Skeletal muscle satellite cell (primary cell): Measurements from ENCODE around the gene RAMACL.
"Not testable (repeated sequence)": the region's sequence is repeated elsewhere in the genome, so short reads cannot be mapped to it uniquely, and the experiment has no call there.

Experiments
- H3K27me3 ChIP-seq: 2 replicates; pipeline ENCODE4 v1.7.0; 2013; ENCODE audit warnings: low read length; ENCODE audit not compliant: control insufficient read depth, insufficient read depth
- H3K36me3 ChIP-seq: 2 replicates; pipeline ENCODE4 v1.7.0; 2013; ENCODE audit warnings: mild to moderate bottlenecking, control low read depth, low read length; ENCODE audit not compliant: insufficient read depth
- H3K4me1 ChIP-seq: 2 replicates; pipeline ENCODE4 v1.7.0; 2013; ENCODE audit warnings: low read length; ENCODE audit not compliant: control insufficient read depth, insufficient read depth
- H3K4me2 ChIP-seq: 2 replicates; pipeline ENCODE4 v1.7.0; 2013; ENCODE audit warnings: mild to moderate bottlenecking, low read length
- H3K4me3 ChIP-seq: 2 replicates; pipeline ENCODE4 v1.7.0; 2013; ENCODE audit warnings: low read length
- H3K9ac ChIP-seq: 2 replicates; pipeline ENCODE4 v1.7.0; 2013; ENCODE audit warnings: mild to moderate bottlenecking, low read depth, low read length, moderate library complexity
- H3K9me3 ChIP-seq: replicated peaks from 2 replicates; pipeline ENCODE4 v1.7.0; 2013; ENCODE audit warnings: mild to moderate bottlenecking, control low read depth, low read length

Gene RAMACL

DNA sequence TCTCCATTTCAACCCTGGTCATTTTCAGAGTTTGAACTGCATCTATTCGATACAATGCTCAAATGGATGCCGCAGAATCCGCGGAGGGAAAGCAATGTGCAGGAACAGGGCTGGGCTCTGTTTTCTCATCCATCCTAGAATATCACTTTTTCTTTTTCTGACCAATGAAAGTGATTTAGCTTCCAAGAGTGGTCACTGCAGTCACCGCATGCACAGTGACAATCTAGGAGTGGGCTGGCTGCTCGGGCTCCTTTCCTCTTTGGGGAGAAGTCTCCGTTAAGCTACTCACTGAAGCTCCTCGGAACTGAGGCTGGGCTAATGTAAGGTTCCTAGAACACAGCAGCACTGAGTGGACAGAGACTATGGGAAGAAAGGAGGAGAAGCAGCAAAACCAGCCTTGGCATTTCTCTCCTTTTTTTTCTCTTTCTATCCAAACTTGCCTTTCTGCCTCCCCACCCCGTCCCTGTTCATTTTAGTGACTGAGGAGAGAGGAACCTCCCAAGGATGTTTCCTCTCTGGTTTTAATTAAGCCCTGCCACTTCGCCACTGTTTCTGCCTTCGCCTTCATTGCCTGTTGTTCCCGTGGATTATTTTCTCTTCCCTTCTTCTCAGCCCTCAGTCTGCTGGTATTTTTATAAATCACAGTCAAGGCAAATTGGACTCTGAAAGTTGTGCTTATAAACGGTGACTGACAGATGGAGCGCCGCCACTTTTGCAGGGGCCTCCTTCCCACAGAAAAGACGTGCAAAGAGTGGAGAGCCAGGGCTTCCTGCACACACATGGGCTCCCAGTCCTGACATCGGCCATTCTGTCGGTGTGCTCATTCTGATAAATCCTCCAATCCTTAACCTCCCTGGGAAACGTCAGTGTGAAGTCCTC, 41.1 kb downstream of the RAMACL start:
- Histone ChIP-seq H3K36me3 (peaks cover 52% of the 10 kb centered on the region), H3K9ac (no peak overlapping the region), H3K4me3 (no peak overlapping the region), H3K27me3 (no peaks in the 10 kb centered on the region), H3K4me1 (peaks cover 28% of the 10 kb centered on the region), H3K4me2 (no peak overlapping the region), H3K9me3 (peaks cover 6% of the 10 kb centered on the region)

DNA sequence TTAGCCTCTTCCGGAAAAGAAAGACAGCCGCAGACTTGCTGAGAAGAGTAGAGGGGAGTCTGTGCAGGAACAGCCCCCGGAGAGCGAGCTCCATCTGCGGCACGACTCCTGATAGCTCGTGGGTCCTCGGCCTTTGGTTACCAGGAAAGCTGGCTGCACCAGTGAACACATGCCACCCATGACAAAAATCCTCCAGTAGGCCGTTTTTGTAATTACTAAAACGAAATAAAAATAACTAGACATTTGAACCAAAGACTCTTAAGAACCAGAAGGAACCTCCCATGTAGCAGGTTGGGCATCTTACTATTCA, 42.2 kb downstream of the RAMACL start:
- Histone ChIP-seq H3K27me3 (no peaks in the 10 kb centered on the region), H3K4me2 (no peak overlapping the region), H3K4me3 (no peak overlapping the region)

DNA sequence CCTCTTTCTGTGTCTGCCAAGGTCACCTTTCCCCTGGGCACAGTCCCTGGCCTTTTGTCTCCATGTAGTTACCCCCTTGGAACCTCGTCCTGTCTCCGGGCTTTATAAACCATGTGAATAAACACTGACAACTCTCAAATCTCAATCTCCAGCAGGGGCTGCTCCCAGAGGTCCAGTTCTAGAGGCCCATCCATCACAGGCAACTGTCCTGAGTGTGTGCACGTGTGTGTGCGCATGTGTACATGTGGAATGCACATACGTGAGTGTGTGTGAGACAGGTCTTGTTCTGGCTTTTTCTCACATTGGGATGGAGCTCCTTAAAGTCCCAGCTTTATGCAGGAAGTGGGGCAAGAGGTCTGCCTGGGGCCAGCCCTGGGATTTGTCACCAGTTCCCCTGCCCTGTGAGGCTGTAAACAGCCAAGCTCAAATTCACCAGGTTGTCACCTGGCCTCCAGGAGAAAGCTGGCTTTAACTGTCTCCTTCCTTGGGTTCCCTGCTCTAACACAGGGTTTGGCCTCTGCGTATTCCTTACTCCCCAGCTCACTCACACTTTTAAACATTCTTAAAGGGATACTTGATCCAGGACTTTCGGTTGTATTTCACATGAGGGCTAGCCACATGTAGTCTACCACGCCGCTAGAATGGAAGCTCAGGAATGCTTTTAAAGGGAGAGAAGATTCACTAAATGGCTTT, 42.7 kb downstream of the RAMACL start:
- Histone ChIP-seq H3K36me3 (peaks cover 36% of the 10 kb centered on the region), H3K4me1 (peaks cover 31% of the 10 kb centered on the region), H3K9ac (no peak overlapping the region), H3K9me3 (no peaks in the 10 kb centered on the region), H3K27me3 (no peaks in the 10 kb centered on the region), H3K4me2 (no peak overlapping the region), H3K4me3 (no peak overlapping the region)

More for the DNA sequence above, 42.2 kb downstream of the RAMACL start:
- Histone ChIP-seq H3K9me3 (peaks cover 2% of the 10 kb centered on the region), H3K4me1 (peaks cover 31% of the 10 kb centered on the region), H3K9ac (no peak overlapping the region), H3K36me3 (peaks cover 40% of the 10 kb centered on the region)

DNA sequence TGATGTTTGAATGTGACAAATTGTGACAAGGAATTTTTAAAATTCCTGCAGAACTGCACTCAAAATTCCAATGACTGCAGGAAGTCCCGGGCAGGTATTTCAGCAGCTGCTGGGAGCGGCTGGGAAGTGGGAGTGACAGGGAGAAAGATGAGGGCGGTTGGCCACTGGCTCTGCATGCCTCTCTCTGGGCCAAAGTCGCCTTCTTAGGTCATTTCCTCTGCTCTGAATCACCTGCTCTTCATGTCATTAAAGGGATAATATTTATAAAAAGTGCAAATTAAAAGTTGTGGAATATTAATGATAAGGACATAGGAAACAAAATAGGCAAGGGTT, 43.9 kb downstream of the RAMACL start:
- peak overlapping the region; percentile 72 for H3K9ac ChIP-seq
- H3K27me3 ChIP-seq, result no peaks in the 10 kb centered on the region
- H3K4me3 ChIP-seq, result no peak overlapping the region
- peaks cover 31% of the 10 kb centered on the region for H3K4me1 ChIP-seq
- peak overlapping the region; percentile 82 for H3K4me2 ChIP-seq
- no peaks in the 10 kb centered on the region for H3K9me3 ChIP-seq
- H3K36me3 ChIP-seq, result peaks cover 43% of the 10 kb centered on the region

DNA sequence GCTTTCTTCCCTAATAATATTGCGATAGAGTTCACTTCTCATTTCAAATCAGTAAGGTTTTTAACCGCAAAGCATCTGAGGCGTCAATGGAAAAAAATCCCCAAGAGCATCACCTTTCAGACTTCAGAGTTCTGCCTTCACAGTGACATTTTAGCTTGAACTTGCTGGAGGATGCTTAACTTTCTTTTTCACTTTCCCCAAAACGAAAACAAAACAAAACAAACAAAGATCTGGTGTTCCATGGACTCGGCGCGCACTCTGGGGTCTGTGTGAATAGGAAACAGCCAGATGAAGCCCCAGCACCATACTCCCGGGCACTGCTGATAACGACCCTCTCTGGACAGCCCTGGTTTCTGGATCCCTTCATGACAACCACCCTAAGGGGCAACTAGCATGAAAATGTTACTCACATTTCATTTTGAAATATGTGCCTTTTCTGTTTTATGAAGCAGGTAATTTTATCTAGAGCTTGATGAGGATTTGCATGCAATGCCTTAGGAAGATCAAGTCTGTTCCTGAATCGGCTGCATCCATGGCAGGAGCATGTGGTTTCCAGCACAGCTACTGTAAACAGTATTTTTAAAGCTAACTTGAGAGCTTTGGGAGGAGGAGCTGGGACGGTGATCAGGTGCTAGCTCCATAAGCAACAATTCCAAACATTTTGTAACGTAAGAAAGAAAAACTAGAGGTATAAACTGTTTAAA, 44.5 kb downstream of the RAMACL start:
- peak overlapping the region; percentile 72 for H3K9ac ChIP-seq
- no peaks in the 10 kb centered on the region for H3K9me3 ChIP-seq
- H3K4me2 ChIP-seq, result peak overlapping the region; percentile 82
- H3K36me3 ChIP-seq, result peaks cover 45% of the 10 kb centered on the region
- H3K27me3 ChIP-seq, result no peaks in the 10 kb centered on the region
- peaks cover 31% of the 10 kb centered on the region for H3K4me1 ChIP-seq
- peak overlapping the region; percentile 30 for H3K4me3 ChIP-seq

DNA sequence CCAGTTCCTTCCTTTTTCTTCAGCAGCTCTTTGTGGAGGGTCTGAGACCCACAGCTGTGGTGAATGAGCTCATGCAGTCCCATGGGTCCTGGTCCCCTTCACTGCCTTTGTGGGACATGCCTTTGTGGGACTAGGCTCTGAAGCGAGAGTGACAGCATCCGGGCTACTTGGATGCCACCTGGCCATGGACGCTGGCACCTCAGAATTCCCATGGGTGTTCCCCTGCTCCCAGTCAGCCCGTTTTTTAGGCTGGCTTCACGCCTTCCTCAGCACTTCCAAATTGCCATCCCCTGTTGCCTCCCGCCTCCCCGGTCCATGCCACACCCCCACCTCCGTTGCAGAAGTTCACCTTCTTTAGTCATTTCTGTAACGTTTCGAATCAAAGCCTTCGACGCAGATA, 45.1 kb downstream of the RAMACL start:
- Histone ChIP-seq H3K9me3 (no peaks in the 10 kb centered on the region), H3K27me3 (no peaks in the 10 kb centered on the region), H3K9ac (peak overlapping the region; percentile 72), H3K4me1 (peaks cover 31% of the 10 kb centered on the region), H3K4me2 (peak overlapping the region; percentile 82), H3K36me3 (peaks cover 50% of the 10 kb centered on the region), H3K4me3 (peak overlapping the region; percentile 62)

DNA sequence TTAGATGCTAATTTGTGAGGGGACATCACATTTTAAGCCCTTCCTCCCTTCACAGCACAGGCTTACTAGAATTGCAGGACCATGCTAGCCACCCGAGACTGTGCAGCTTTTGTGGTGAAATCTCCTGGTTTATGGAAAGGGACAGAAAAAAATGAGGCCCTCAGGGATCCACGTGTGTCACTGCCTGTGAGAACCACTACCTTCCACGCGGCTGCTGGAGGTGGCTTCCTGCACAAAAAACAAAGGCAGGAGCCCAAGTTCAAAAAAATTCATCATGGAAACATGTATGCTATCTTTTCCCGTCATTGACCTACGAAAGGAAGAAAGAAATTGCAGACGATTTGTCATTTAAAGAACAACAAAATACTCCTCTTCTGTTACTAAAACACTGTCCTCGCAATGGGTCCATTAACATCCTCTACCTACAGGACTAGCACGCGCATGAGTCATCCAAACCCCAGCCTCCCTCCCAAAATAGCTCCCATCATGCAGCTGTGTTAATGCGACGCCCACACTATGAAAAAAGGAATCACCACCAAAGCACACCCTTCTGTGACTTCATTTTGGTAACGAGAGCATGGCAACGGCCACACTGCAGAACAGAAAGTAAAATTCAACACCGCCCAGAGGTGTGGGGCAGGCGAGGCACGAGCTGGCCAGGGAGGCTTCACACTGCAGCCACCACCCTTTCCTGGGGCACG, 45.7 kb downstream of the RAMACL start:
- Histone ChIP-seq H3K9me3 (no peaks in the 10 kb centered on the region), H3K27me3 (no peaks in the 10 kb centered on the region), H3K4me1 (peaks cover 31% of the 10 kb centered on the region), H3K36me3 (peaks cover 52% of the 10 kb centered on the region), H3K4me2 (peak overlapping the region; percentile 82), H3K9ac (peak overlapping the region; percentile 72), H3K4me3 (peak overlapping the region; percentile 62)

DNA sequence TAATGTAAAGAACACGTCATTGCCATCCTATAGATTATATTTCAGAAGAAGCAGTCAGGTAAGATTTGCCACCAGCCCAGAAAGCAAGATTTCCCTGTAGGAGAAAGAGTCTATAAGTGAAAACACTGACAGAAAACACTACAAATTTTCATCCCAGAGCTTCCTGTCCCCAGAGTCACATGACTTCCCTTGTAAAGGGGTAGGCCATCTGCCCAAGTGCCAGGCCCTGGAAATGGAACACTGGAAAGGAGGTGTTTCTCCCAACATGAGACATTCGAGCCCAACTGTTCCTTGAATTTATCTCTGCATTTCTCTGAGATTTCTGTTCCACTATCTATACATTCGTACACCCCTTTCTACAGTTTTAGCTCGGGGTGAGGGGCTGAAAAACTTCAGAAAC, 46.9 kb downstream of the RAMACL start:
- Histone ChIP-seq H3K36me3 (peaks cover 52% of the 10 kb centered on the region), H3K9me3 (no peaks in the 10 kb centered on the region), H3K4me1 (peaks cover 31% of the 10 kb centered on the region), H3K27me3 (no peaks in the 10 kb centered on the region), H3K9ac (no peak overlapping the region), H3K4me3 (no peak overlapping the region), H3K4me2 (no peak overlapping the region)

DNA sequence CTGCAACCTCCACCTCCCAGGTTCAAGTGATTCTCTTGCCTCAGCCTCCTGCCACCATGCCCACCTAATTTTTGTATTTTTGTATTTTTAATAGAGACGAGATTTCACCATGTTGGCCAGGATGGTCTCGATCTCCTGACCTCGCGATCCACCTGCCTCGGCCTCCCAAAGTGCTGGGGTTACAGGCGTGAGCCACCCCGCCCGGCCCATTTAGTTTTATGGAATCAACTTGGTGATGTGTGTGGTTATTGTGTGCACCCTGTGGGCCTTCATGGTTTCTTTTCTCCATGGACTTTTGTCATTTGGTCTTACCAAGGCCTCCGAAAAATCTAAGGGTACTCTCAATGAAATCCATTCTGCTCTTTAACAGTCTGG, 47.5 kb downstream of the RAMACL start:
- Histone ChIP-seq H3K4me1 (peaks cover 31% of the 10 kb centered on the region), H3K36me3 (peaks cover 52% of the 10 kb centered on the region)
- H3K9me3 ChIP-seq, H3K4me3 ChIP-seq, H3K9ac ChIP-seq, H3K4me2 ChIP-seq, H3K27me3 ChIP-seq: not testable (repeated sequence)

DNA sequence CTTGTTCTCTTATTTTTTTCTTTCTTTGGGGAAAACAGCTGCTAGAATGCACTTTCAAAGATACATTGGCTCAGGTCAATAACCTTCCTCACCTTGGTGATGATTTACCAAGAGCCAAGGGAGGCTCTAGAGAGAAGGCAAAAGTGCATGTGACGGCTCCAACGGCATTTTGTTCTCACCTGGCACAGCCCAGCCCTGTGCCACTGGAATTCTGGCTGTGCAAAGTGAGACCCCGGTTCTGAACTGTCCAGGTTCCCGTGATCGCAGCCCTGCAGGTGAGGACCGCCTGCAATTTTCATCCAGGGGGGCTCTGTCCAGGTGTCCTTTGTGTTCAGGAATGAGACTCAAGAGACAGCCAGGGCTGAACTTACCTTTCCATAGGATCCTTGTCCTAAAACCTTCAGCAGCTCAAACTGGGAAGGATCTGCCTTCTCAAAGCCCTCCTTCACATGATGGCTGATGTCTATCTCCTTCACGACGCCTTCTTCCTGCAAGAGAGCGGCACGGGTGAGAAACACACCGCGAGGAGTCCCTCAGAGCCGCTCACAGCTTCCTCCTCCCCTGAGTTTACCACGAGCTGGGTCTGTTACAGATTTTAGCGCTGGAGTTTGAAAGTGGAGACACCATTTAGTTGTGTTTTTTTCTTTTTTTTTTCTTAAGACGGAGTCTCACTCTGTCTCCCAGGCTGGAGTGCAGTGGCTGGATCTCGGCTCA, 48.0 kb downstream of the RAMACL start:
- Histone ChIP-seq H3K9ac (no peak overlapping the region), H3K27me3 (no peaks in the 10 kb centered on the region), H3K4me2 (no peak overlapping the region), H3K4me3 (no peak overlapping the region), H3K36me3 (peaks cover 49% of the 10 kb centered on the region), H3K4me1 (peaks cover 31% of the 10 kb centered on the region), H3K9me3 (no peaks in the 10 kb centered on the region)
